PC-9 (cell line): Measurements from ENCODE around the gene ANKRD11.

Experiments used
- CTCF ChIP-seq: fragments of 200-600 bp; sonication (generic); conservative IDR thresholded peaks from 2 replicates; pipeline ENCODE4 v1.6.1; 2017; ENCODE audit warnings: mixed run types, antibody characterized with exemption, mild to moderate bottlenecking, moderate library complexity
- EZH2 ChIP-seq: fragments of 200-600 bp; sonication (generic); IDR thresholded peaks from 2 replicates; pipeline ENCODE4 v1.8.0; 2017; ENCODE audit warnings: antibody characterized with exemption, low read depth

- TF ChIP-seq CTCF (no peak), EZH2 (no peak)
These were observed 72.0 kb downstream of the ANKRD11 start for GRCh38 chr16:89418352-89418751.
